NCI-H69 (cell line): Measurements from ENCODE around the gene UGT1A3.

Experiments
- DNase-seq: peaks from one replicate; lab custom pipeline; 2025; lab: John Stamatoyannopoulos, UW

The UGT1A3 gene

DNA sequence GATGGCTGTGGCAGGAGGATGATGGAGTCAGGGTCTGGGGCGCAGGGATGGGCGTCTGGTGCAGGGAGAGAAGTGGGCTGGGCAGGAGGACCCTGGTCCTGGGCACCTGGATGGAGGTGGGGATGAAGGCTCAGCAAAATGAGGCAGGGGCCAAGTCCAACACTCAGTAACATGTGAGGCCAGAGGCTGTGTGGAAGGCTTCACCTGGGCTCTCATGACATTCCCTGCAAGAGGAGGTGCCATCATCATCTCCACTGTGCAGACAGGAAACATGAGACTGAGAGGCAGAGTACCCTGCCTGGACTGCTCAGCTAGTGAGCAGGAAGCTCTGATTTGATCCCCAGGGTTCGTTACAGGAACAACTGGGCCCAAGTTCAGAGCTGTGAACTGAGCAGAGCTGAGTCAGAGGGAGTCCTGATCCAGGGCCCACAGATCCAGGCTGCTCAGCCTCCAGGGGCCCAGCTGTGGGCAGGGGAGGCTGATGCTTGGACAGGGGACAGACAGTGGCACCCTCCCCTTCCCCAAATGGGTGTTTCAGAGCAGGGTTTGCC, 88.6 kb downstream of the UGT1A3 start:
- no peak for DNase-seq

DNA sequence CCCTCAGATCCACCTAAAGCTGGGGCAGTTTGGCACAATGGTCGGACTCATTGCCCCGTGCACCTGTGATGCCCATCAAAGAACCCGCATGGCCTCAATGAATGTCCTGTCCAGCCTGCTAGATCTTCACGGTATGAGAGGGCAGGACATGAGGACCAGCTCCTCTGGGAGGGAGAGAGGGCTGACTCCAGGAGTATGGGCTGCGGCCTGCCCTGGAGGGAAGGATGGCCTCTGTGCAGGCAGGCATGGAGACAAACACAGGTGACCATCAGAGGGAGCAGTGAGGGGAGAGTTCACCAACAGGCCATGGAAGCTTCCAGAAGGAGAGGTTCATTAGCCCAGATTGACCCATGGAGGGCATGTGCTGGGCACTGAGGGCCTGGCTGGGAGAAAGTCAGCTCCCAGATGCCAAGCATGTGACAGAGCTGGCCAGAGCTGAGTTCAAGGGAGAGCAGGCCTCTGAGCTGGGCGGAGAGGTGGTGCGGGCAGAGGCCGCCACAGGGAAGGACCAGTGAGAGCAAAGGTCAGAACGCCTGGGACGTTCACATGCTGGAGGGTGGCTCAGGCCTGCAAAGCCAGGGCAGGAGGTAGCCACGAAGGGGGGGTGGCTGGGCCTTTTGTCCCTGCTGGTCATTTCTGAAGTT, 89.3 kb downstream of the UGT1A3 start:
- DNase-seq = no peak

DNA sequence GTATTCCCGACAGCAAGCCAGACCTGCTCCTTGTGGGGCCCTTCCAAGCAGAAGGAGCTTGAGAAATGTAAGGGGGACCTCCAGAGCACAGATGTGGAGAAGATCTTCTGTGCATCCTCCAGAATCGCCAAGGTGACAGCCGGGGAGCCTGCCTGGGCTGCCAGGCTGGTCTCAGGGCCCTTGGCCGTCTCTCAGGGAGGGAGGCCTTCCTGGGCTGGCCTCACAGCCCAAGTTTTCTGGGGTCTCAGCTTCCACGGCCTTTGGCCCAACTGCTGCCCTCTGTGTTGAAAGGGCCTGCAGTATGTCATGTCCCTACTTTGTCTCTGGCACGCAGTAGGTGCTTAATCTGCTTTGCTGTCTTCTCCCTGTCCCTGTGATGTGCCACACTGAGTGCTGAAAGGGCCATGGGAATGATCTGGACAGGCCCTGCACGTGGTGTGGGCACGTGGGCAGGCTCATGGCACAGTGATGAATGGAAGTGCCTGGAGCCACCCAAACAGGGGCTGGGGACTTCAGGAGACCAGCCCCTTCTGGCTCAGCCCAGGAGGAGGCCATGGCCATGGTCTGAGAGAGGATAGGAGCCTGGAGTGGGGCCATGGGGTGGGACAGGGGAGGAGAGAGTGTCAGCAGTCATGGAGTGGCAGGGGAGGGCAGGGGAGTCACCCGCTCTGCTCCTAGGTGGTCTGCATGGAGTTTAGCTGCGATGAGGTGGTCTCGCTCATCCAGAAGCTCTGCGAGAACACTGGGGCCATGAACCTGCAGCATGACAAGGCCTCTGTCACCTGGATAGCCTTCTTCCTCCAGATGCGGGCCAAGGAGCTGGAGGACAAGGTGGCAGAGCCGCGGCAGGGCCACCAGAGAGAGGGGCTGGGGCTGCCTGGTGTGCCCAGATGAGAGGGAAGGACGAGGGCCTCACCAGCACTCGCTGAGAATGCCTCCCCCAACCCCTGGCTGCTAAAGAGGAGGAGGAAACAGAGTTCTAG, 90.1 kb downstream of the UGT1A3 start:
- no peak for DNase-seq

DNA sequence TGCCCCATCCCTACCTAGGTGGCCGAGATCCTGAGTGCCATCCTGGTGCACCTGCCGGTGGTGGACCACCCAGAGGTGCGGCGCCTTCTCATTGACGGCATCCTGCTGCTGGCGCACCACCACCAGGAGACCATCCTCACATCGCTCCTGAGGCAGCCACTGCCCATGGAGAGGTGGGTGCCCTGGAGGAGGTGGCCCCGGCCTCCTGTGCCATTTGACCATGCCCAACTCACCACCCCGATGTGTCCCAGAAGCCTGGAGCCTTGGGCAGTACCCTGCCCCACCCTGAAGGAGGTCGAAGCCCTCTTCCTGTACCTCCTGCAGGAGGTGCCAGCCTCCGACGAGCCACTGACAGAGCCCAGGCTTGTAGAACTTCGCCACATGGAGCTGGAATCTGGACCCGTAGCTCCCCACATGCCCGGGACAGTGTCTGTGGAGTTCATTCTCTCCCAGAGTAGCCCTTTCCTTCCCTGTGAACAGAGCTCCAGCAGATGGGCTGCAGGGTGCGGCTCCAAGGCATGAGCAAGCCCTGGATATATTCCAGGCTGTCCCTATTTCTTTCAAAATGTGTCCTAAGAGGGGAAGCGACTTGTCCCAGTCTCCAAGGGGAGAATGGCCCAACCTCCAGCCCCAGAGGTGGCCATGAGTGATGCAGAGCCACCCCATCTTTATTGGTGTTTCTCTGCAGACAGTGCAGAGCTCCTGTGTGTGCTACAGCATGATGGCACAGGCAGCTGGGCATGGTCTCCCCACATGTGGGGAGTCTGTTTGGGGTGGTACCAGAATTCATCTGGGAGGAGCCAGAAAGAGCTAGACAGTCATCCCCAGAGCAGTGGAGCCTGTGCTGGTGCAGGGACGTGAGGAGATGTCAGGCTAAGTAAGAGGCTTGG, 91.3 kb downstream of the UGT1A3 start:
- no peak for DNase-seq

DNA sequence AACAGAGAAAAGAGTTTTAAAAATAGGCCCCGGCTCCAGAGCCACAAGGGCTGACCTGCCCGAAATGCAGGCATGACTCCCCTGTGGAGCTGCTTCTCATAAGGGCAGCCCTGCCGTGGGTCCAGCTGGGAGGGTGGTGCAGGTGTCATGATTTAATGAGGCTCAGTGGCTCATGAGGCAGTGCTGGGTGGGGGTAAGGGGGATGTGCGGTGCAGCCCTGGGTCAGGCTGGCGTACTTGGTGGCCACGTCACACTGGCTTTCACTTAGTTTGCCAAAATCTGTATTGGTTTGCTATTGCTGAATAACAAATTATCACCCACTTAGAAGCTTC, 91.9 kb downstream of the UGT1A3 start:
- no peak for DNase-seq

DNA sequence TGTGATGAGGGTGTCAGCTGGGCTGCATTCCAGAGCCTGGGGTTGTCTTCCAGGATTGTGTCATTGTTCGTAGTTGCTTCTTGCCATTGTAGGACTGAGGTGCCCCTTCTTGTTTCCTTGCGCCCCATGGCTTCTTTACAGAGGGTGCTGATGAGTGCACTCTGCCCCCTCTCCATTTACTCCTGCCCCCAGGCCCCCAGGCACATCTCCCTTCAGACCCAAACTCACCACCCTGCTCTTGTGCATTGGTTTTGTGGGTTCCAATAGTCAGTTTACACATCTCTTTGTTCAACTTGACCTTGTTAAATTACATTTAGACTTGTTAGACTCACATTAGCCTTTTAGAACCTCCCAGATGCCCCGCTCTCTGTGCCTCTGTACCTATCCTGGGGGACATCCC, 92.4 kb downstream of the UGT1A3 start:
- DNase-seq = no peak

DNA sequence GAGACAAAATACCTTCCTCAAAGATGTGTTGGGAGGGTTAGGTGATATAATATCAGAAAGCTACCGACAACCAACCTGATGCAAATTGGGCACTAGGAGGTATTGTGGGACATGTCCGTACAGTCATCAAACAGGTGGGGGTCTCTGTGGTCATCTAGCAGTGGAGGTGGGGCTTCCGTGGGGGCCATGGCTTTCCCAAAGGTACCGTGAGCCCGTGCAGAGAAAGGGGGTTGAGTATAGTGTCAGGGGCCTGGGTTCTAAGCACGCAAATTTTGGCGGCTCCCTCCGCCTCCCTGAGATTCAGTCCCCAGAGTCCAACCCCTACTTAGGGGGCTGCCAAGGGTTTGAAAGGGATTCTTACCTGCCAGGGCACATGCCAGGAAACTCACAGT, 92.9 kb downstream of the UGT1A3 start:
- no peak for DNase-seq

DNA sequence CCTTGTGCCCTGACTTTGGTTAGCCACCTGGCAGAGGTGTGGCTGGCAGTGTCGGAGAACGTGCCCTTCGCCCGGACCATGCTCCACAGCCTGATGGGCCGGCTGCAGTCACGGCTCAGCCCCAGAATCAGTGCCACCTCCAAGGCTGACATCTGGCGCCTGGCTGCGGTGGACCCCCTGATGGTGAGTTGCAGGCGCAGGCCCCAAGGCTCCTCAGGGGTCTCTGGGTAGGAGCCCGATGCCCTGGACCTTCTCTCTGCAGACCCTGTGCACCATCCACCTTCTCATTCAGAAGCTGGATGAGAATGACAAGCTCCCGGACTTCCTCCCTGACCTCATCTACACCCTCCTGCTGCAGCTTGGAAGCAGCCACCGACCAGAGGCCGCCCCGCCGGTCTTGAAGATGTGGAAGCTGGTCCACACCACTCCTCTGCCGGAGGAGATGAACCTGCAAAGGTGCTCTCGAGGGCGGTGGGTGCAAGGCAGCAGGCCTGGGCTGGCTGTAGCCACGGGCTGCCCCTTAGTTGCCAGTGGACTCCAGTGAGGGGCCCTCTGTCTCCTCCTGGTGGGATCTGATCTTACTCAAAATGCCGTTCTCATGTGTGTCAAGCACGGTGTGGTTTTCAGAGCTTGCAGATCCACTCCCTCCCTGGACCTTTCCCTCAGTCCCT, 93.4 kb downstream of the UGT1A3 start:
- no peak for DNase-seq
